ENCODE data around the gene DDAH1.
"Not testable (repeated sequence)": the region's sequence is repeated elsewhere in the genome, so short reads cannot be mapped to it uniquely, and the experiment has no call there.

The DDAH1 gene

DNA sequence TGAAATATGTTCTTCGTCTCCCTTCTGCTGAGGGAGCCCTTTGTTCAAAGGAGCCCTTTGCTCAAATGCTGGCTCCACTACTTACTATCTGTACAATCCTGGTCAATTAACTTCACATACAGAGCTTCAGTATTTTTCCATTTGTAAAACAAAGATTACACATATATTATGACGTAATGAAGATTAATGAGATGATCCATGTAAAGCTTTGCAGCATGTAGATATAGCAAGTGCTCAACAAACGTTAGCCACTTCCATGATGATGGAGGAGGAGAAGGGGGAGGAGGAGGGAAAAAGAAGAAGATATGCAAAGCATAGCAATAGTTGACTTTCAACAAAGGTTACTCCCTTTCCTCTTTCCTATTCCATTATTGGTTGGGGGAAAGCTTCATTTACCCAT lies 10.1 kb upstream of the DDAH1 start:
- TF ChIP-seq, protein P1, sequence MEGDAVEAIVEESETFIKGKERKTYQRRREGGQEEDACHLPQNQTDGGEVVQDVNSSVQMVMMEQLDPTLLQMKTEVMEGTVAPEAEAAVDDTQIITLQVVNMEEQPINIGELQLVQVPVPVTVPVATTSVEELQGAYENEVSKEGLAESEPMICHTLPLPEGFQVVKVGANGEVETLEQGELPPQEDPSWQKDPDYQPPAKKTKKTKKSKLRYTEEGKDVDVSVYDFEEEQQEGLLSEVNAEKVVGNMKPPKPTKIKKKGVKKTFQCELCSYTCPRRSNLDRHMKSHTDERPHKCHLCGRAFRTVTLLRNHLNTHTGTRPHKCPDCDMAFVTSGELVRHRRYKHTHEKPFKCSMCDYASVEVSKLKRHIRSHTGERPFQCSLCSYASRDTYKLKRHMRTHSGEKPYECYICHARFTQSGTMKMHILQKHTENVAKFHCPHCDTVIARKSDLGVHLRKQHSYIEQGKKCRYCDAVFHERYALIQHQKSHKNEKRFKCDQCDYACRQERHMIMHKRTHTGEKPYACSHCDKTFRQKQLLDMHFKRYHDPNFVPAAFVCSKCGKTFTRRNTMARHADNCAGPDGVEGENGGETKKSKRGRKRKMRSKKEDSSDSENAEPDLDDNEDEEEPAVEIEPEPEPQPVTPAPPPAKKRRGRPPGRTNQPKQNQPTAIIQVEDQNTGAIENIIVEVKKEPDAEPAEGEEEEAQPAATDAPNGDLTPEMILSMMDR (conservative IDR thresholded peaks at IDR 0.05; ENCODE audit: low read depth), result no peak
- POLR2A ChIA-PET (ENCODE audit: low non-redundant PET), result no interaction called here
- no peak for DNase-seq (ENCODE audit: low spot score)
- CTCF ChIA-PET, result interaction anchor here (0.6 kb wide), 1 partner anchor 115 kb away, joined by 3 read pairs; no protein-coding TSS in a partner anchor
- H3K27ac ChIP-seq, result no peak overlapping the region

DNA sequence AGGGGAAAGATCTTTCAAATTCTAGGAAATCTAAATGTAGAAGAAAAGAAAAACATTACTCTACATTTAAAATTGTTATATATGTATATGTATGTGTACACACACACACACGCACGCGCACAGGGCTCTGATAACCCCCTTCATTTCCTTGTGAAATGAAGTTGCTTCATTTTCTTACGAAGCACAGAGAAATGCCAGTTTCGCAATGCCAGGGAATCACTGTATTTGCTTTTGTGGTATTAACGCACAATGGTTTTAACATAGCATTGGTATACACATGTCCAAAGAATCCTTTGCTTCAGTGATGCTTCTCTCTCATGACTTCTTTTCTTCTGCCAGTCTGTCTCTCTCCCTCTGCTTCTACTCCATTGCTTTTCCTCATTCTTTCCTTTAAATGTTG lies 8.4 kb upstream of the DDAH1 start:
- POLR2A ChIA-PET (ENCODE audit: low non-redundant PET), result no interaction called here
- no peak for DNase-seq (ENCODE audit: low spot score)
- no peak overlapping the region for H3K27ac ChIP-seq
- CTCF ChIA-PET, result no interaction called here
- TF ChIP-seq, protein P1 (conservative IDR thresholded peaks at IDR 0.05; ENCODE audit: low read depth), result no peak

DNA sequence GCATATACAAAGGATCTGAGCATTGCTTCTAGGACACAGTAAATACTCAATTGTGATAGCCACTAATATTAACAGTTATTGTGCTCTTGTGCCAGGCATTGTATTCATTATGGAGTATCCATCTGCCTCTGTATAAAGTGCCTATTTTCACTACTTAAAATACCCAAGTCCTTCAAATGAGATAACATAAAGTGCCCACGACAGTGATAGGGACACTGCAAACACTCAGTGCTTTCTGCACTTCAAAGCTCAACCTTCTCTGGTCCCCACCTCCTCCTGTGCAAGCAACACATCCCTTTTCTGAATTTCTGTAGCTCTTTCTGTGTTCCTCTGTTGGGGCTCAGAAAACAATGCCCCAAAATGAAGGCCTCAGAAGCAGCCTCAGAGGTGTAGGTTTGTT lies 6.6 kb upstream of the DDAH1 start:
- no peak for DNase-seq (ENCODE audit: low spot score)
- no peak overlapping the region for H3K27ac ChIP-seq
- POLR2A ChIA-PET (ENCODE audit: low non-redundant PET), result no interaction called here
- CTCF ChIA-PET, result no interaction called here
- TF ChIP-seq, protein P1 (conservative IDR thresholded peaks at IDR 0.05; ENCODE audit: low read depth), result no peak

DNA sequence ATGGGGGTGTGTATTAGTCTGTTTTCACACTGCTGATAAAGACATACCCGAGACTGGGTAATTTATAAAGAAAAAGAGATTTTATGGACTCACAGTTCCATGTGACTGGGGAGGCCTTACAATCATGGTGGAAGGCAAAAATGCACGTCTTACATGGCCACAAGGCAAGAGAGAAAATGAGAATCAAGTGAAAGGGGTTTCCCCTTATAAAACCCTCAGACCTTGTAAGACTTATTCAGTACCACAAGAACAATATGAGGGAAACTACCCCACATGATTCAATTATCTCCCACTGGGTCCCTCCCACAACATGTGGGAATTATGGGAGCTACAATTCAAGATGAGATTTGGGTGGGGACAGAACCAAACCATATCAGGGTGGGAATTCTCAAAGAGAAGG lies 5.2 kb upstream of the DDAH1 start:
- H3K27ac ChIP-seq; DNase-seq (ENCODE audit: low spot score); CTCF ChIA-PET; POLR2A ChIA-PET (ENCODE audit: low non-redundant PET): not testable (repeated sequence)

DNA sequence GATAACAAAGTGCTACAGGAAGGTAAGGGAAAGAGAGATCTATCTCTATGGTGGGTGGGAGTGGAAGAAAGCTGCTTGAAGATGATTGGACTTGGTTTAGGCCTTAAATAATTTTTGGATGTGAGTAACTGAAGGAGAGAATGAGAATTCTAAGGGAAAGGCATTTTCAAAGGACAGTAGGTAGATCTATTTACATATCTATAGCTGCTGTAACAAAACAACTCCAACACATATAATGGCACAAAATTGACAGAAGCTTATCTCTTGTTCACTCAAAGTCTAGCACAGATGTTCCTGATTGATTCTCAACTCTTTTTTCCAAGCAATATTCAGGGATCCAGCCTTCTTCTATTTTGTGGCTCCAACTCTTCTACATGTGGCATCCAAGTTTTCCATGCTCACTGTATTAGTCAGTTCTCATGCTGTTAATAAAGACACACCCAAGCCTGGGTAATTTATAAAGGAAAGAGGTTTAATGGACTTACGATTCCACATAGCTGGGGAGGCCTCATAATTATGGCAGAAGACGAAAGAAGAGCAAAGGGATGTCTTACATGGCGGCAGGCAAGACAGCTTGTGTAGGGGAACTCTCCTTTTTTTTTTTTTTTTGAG lies 3.1 kb upstream of the DDAH1 start:
- POLR2A ChIA-PET (ENCODE audit: low non-redundant PET), result no interaction called here

DNA sequence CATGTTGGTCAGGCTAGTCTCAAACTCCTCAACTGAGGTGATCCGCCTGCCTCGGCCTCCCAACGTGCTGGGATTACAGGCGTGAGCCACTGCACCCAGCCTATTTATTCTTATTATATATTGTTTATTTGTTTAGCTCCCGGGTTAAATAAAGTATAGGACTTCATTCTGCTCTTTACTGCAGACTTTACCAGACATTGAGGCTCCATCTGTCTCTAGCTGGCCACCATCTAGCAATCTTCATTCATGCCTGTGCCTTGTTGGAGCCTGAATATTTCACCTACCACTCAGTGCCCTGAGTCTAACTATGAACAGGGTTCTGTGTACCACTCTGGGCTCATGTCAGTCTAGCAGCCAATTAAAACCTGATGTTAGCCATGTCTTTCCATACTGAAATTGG lies 2.1 kb upstream of the DDAH1 start:
- no peak for DNase-seq (ENCODE audit: low spot score)
- ChIA-PET CTCF (no interaction called here), POLR2A (ENCODE audit: low non-redundant PET) (no interaction called here)
- TF ChIP-seq, protein P1 (conservative IDR thresholded peaks at IDR 0.05; ENCODE audit: low read depth), result no peak
- H3K27ac ChIP-seq, result no peak overlapping the region

More for the DNA sequence above, 3.1 kb upstream of the DDAH1 start:
- no peak overlapping the region for H3K27ac ChIP-seq
- DNase-seq (ENCODE audit: low spot score), result no peak
- CTCF ChIA-PET, result interaction anchor here (0.7 kb wide), 1 partner anchor 27 kb away, joined by 3 read pairs; no protein-coding TSS in a partner anchor
- TF ChIP-seq, protein P1 (conservative IDR thresholded peaks at IDR 0.05; ENCODE audit: low read depth), result no peak

DNA sequence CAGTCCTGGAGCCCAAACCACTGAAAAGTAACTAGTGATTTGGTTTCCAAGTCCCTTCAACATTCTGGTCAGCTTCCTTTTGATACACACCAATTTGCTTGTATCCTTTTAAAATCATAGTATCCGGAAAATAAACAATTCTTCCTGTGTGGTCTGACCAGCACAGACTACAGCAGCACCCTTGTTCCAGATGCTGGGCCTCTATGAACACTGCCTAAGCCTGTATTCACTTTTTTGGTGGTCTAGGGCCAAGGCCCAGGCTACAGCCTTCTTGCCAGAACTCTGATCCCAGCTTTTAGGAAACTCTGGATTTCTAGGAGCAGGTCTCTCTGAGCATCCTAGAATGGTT lies 801 bp upstream of the DDAH1 start:
- ChIA-PET CTCF (interaction anchor here (0.6 to 1.5 kb wide), 2 partner anchors 21 to 227 kb away, joined by 3 to 4 read pairs; no protein-coding TSS in a partner anchor), POLR2A (ENCODE audit: low non-redundant PET) (interaction anchor here (1.0 kb wide), 1 partner anchor 15 kb away, joined by 4 read pairs; no protein-coding TSS in a partner anchor)
- TF ChIP-seq, protein P1 (conservative IDR thresholded peaks at IDR 0.05; ENCODE audit: low read depth), result no peak
- no peak for DNase-seq (ENCODE audit: low spot score)
- no peak overlapping the region for H3K27ac ChIP-seq

All from RWPE1 (cell line).